Erythroblast (primary cell): Measurements from ENCODE around the gene VCP.

ENCODE experiments used
- GATA1 ChIP-seq: IDR thresholded peaks from 2 replicates; pipeline ENCODE4 v1.6.1; 2011; ENCODE audit warnings: low read depth, mild to moderate bottlenecking, control low read depth, low read length, moderate library complexity
- POLR2A ChIP-seq: IDR thresholded peaks from 2 replicates; pipeline ENCODE4 v1.6.1; 2011; ENCODE audit warnings: mild to moderate bottlenecking, low read length

DNA sequence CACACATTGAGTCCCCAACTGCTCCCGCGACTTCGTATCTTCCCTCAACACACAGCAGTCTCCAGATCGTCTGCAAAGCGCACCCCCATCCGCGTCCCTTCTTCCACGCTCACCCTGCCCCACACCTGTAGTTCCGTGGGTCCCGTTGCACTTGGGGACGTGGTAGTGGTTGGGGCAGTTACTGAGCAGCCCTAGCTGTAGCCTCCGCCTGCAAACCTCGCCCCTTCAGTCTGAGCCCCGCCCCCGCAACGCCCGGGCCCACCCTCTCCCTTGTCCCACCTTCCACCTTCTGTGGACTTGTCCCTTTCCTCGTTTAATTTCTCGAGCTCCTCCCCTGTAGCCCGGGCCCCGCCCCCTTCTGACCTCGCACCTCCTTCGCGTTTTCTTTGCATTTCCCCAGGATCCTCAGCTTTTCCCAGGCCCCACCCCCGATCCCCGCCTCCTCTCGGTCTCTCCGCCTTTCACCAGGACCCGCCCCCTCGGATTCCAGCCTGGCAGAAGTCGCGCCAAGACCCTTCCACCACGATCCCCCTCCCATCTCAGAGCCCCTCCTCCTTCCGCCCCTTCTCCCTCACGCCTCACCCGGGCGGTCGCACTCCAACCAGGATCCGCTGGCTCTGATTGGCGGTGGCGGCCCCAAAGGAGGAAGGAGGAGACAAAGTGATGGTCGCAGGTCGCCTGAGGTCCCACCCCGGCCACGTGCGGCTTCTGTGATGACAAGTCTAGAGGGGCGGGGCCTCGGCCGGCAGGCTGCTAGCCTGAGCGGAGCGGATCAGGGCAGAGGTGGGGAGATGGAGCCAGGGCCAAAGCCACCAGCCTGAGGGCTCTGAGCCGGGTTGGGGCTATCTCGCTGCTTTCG is 43.5 kb upstream of the VCP start, which contains the start of gene ATOSB:
- TF ChIP-seq POLR2A (peak; percentile 58), GATA1 (no peak)
